Measurements from ENCODE around the gene MAFG.

DNA sequence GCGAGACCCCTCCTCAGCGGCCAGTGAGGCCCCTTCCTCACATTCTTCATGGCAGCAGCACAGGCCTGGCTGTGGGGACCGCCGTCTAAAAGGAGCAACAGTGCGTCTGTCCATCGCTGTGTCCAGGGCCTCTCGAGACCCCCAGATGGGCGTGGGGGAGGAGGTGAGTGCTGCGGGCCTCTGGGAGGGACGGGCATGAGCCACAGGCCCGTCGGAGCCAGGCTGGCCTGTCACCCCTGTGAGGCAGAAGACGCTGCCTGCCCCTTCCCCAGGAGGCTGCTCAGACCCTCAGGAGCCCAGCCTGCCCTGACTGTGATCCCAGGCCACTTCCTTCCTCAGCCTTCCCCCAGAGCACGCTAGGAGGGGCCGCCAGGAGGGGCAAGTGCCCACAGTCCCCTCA is 11.7 kb upstream of the MAFG start:
- TF ChIP-seq, protein P1, sequence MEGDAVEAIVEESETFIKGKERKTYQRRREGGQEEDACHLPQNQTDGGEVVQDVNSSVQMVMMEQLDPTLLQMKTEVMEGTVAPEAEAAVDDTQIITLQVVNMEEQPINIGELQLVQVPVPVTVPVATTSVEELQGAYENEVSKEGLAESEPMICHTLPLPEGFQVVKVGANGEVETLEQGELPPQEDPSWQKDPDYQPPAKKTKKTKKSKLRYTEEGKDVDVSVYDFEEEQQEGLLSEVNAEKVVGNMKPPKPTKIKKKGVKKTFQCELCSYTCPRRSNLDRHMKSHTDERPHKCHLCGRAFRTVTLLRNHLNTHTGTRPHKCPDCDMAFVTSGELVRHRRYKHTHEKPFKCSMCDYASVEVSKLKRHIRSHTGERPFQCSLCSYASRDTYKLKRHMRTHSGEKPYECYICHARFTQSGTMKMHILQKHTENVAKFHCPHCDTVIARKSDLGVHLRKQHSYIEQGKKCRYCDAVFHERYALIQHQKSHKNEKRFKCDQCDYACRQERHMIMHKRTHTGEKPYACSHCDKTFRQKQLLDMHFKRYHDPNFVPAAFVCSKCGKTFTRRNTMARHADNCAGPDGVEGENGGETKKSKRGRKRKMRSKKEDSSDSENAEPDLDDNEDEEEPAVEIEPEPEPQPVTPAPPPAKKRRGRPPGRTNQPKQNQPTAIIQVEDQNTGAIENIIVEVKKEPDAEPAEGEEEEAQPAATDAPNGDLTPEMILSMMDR (IDR thresholded peaks at IDR 0.05): no peak
- TF ChIP-seq ZFX (IDR thresholded peaks at IDR 0.05; ENCODE audit: borderline replicate concordance): no peak
